ENCODE measurements around the gene CPT2. TPM values are rescaled to one million over a fixed set of nuclear protein-coding genes. Genes with fewer than 3 reads are reported as not detected.

The CPT2 gene
- total and polyA plus RNA-seq, 9 donors: 6.7 to 32.1 (median 12.1) TPM

GRCh38 chr1:53154859-53155438 lies 41.7 kb upstream of the CPT2 start:
- no peak for DNase-seq
- no peaks in the 10 kb centered on the region for H3K9me3 ChIP-seq
- 82 to 84% (median 83%) methylated on average over 8 of the region's 8 CpGs for WGBS, 3 donors
- H3K4me1 ChIP-seq (ENCODE audit: insufficient read depth): no peaks in the 10 kb centered on the region
- no peaks in the 10 kb centered on the region for H3K27me3 ChIP-seq
- H3K4me3 ChIP-seq: no peak overlapping the region
- intact Hi-C loops (cut with DNase I): no loop called here
- no peaks in the 10 kb centered on the region for H3K36me3 ChIP-seq
- no peak for TF ChIP-seq POLR2A (IDR thresholded peaks at IDR 0.05)
- TF ChIP-seq, protein P1, sequence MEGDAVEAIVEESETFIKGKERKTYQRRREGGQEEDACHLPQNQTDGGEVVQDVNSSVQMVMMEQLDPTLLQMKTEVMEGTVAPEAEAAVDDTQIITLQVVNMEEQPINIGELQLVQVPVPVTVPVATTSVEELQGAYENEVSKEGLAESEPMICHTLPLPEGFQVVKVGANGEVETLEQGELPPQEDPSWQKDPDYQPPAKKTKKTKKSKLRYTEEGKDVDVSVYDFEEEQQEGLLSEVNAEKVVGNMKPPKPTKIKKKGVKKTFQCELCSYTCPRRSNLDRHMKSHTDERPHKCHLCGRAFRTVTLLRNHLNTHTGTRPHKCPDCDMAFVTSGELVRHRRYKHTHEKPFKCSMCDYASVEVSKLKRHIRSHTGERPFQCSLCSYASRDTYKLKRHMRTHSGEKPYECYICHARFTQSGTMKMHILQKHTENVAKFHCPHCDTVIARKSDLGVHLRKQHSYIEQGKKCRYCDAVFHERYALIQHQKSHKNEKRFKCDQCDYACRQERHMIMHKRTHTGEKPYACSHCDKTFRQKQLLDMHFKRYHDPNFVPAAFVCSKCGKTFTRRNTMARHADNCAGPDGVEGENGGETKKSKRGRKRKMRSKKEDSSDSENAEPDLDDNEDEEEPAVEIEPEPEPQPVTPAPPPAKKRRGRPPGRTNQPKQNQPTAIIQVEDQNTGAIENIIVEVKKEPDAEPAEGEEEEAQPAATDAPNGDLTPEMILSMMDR (IDR thresholded peaks at IDR 0.05): no peak
- no peak for TF ChIP-seq EP300 (IDR thresholded peaks at IDR 0.05)
- no peak overlapping the region for H3K27ac ChIP-seq

- H3K36me3 ChIP-seq: no peaks in the 10 kb centered on the region
- H3K27me3 ChIP-seq: no peaks in the 10 kb centered on the region
- no peak overlapping the region for H3K4me3 ChIP-seq
- no peaks in the 10 kb centered on the region for H3K4me1 ChIP-seq (ENCODE audit: insufficient read depth)
- 90 to 94% (median 92%) methylated on average over 1 of the region's 1 CpG for WGBS, 3 donors
- TF ChIP-seq, protein P1 (IDR thresholded peaks at IDR 0.05): no peak
- TF ChIP-seq POLR2A (IDR thresholded peaks at IDR 0.05) (no peak), EP300 (IDR thresholded peaks at IDR 0.05) (no peak)
- H3K27ac ChIP-seq: no peak overlapping the region
- intact Hi-C loops (cut with DNase I): no loop called here
- no peaks in the 10 kb centered on the region for H3K9me3 ChIP-seq
- DNase-seq: no peak
These were observed 41.1 kb upstream of the CPT2 start for GRCh38 chr1:53155534-53155933.

GRCh38 chr1:53155945-53156344 lies 40.7 kb upstream of the CPT2 start:
- WGBS, 3 donors: 84 to 92% (median 89%) methylated on average over 7 of the region's 7 CpGs
- Histone ChIP-seq H3K4me1 (ENCODE audit: insufficient read depth) (no peaks in the 10 kb centered on the region), H3K9me3 (no peaks in the 10 kb centered on the region), H3K36me3 (no peaks in the 10 kb centered on the region), H3K4me3 (no peak overlapping the region), H3K27ac (no peak overlapping the region), H3K27me3 (no peaks in the 10 kb centered on the region)
- intact Hi-C loops (cut with DNase I): no loop called here
- TF ChIP-seq EP300 (IDR thresholded peaks at IDR 0.05) (no peak), POLR2A (IDR thresholded peaks at IDR 0.05) (no peak)
- TF ChIP-seq, protein P1 (IDR thresholded peaks at IDR 0.05): no peak
- no peak for DNase-seq

- Histone ChIP-seq H3K27ac (no peak overlapping the region), H3K4me1 (ENCODE audit: insufficient read depth) (no peaks in the 10 kb centered on the region), H3K4me3 (no peak overlapping the region), H3K9me3 (no peaks in the 10 kb centered on the region), H3K36me3 (no peaks in the 10 kb centered on the region), H3K27me3 (no peaks in the 10 kb centered on the region)
- intact Hi-C loops (cut with DNase I): no loop called here
- WGBS, 3 donors: 78 to 80% (median 79%) methylated on average over 3 of the region's 3 CpGs
- no peak for TF ChIP-seq POLR2A (IDR thresholded peaks at IDR 0.05)
- TF ChIP-seq EP300 (IDR thresholded peaks at IDR 0.05): no peak
- TF ChIP-seq, protein P1 (IDR thresholded peaks at IDR 0.05): no peak
- DNase-seq: no peak
These were observed 39.8 kb upstream of the CPT2 start for GRCh38 chr1:53156783-53157182.
